KG1 (cell line): ENCODE results near the gene RPRD1B.

Experiments used
- DNase-seq: peaks from one replicate; lab custom pipeline; 2025; lab: John Stamatoyannopoulos, UW

RPRD1B gene, protein sequence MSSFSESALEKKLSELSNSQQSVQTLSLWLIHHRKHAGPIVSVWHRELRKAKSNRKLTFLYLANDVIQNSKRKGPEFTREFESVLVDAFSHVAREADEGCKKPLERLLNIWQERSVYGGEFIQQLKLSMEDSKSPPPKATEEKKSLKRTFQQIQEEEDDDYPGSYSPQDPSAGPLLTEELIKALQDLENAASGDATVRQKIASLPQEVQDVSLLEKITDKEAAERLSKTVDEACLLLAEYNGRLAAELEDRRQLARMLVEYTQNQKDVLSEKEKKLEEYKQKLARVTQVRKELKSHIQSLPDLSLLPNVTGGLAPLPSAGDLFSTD

GRCh38 chr20:38033330-38034107 is at the start of gene RPRD1B, which contains the start of gene TTI1:
TSS of gene RPRD1B (plus strand) at chr20:38033746. CDS start at chr20:38033948, 202 bp downstream.
TSS of gene TTI1 (minus strand) at chr20:38033456. CDS start at chr20:38013816, 19,640 bp downstream.
- DNase-seq, result peak; percentile 85

DNA sequence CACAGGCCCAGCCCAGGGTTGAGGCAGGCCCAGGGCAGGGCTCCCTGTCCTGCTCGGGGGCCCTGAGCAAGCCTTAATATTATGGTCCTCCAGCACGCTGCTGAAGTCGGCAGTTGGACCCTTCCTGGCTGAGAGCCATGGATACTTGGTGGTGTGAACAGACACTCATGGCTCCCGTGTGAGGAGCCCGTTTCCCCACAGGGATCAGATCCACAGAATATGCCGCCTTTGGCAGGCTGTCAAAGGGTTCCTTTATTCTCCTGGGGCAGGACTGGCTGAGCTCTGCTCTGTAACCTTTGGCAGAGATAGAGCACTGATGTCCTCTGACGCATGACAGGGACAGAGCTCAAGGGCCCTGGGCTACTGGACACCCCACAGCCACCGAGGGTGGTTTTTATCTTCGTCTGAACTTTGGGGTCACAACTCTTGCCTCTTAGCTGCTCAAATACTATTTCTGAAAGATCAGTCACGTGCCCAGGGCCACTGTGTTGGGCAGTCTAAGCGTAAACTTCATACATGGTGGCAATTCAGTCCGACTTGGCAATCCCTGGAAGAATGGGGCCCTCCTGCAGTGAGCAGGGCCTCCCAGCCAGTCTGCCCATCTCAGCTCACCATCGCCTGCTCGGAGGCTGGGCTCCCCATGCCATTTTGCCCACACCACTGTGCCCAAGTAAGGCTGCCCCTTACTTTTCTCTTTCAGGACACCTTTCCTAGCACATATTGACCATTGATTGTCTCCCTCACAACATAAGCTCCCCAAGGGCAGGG is 49.3 kb upstream of the RPRD1B start:
- no peak for DNase-seq

- DNase-seq, result no peak
Measured at GRCh38 chr20:37986044-37986858, 47.3 kb upstream of the RPRD1B start.

DNA sequence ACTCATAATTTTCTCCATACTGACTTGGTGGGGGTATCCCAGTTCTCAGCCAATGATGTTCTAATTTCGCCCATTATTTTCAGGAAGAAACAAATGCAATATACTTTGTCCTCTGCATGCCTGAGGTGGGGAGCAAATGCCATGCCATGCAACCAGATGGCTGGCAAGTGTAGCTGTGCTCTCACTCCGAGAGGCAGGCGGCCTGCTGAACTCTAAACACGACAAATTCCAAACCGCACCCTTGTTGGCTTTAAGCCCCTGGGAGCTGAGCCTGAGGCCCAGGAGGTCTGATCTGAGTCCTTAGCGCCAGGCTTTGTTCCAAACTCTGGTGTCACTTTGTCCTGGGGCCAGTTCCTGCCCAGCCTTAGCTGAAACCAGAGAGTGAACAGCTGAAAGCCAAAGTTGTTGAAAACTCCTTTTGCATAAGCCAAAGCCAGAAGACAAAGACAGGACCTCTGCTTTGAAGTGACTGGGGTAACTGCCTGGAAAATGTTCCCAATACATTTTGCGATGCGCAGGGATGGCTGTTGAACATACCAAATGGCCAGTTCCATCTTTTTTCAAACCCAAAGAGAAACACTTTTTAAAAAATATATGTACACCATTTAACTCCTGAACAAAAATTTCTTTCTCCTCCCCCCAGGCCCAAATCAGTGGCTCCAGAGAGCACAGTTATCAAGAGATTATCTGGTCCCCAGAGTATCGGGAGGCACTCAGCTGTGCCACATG is 46.5 kb upstream of the RPRD1B start:
- DNase-seq, result no peak

GRCh38 chr20:37987602-37988290 is 45.8 kb upstream of the RPRD1B start:
- no peak for DNase-seq

DNA sequence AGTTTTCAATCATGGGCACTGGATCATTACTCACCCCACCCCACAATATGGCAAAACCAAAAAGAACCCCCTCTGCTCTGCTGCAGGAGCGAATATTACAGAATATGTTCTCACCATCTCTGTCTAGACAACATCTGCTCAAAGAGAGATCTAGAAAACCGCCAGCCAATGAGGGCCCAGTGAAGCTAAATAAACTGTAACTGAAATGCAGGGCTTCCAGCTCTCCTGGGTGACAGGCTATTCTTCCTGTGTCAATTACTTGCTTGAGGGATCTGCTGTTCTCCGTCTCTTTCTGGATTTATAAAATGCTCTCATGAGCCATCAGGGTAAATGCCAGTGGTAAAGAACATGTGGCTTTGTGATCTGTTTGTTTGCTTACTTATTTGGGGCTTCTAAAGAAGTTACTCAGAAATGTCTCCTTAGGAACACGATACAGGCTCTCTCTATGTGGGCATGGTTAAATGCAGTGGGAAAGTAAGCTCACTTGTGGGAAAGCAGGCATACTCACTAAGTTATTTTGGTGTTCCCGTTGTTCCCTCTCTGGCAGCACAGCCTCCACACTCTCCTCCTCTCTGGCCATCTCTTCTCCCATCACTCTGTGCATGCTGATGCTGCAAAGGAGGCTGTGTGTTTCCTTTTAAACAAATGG is 45.1 kb upstream of the RPRD1B start:
- no peak for DNase-seq

DNA sequence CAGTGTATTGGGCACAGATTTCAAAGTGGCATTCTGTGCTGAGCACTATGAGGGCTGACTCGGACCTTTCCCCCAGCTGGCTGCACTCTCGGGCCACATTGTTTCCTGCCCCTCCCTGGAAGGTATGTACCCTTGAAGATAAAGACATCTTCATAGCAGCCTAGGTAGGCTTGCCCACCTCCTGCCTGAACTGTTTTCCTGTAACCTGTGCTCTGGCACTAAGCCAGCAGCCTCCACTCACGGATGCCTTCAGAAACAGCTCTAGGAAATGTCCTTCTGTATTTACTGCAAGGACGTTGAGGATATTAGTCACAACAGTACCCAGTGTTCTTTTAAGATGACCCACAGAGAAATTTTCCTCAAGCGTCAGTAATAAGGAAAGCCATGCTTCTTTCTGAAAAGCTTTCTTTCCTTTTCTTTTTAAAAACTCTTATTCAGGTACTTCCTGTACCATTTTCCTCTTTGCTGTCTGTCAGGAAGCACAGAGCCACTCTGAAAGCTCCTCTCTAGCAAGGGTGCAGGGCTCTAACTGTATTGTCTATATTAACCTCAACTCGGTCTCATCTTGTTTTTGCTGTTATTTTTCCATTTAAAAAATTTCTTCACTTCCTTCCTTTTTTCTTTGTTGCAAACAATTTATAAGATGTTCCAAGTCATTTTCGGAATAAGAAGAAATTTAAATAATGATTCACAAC is 43.8 kb upstream of the RPRD1B start:
- DNase-seq, result no peak

DNA sequence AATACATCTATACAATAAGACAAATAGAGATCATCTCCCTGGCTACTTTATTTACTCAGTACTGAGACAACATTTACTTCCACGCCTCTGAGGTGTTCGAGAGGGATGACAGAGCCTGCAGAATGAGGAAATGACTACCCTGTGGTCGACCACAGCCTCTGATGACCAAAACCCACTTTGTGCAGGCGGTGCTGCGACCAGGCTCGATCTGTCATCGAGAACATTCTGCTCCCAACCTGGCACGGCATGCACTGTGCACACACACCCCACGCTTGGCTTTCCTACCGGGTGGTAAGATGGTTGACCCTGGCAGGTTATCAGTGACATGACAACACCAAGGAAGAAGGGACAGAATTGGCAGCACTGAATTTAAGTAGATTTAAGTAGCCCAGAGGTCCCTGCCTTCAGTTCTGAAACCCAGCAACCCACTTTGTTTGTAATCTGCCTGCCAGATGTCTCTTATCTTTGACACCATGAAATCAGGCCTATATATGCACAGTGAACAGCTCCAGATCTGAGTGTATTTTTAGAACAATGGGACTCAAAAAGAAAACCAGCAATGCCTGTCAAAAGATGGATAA is 42.9 kb upstream of the RPRD1B start:
- DNase-seq, result peak; percentile 23

- DNase-seq, result no peak
Measured at GRCh38 chr20:37991157-37991866, 42.2 kb upstream of the RPRD1B start.

- DNase-seq, result no peak
Measured at GRCh38 chr20:37991908-37992307, 41.6 kb upstream of the RPRD1B start.

DNA sequence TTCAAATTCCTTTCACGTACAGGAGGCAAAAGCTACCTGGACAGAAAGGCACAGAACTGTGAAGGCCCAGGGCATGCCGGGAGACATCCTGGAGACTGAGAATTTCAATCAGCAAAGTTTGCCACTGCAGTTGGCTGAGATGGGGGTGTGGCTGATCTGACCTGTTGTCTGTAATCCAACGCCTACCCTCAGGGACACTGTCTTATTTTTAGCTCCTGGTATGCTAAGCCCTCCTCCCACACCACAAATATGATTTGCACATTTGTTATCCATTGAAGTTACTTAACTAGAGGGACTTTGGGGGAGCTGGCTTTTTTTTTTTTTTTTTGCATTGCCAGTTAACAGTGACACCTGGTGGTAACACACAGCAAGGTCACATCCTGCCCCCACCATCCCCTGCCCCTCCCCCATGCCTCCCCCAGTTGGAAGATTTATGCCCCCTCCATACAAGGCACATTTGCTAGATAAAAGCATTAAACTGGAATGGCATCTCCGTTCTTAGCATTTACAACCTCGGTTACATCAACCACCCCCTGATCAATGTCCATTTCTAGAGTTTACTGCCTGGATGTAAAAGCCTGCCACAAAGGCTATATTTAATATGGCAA is 40.6 kb upstream of the RPRD1B start:
- DNase-seq, result no peak

DNA sequence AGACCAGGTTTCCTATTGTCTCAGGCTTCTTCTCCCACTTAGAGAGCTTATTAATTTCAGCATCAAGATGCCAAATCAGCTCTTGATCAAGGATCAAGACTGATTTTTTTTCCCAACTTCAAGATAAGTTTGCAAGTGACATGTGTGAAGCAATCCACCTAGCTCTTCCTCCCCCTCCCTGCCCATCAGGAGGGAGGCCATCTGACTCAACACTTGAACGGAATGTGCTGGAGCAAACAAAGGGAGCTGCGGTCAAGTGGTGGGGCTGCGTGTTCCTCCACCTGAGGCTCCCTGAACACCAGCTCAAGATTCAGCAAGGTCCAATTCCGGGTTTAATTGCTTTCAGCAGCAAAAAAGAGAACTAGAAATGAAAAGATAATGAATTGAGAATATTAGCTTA is 39.0 kb upstream of the RPRD1B start:
- no peak for DNase-seq

- DNase-seq, result no peak
Measured at GRCh38 chr20:37995856-37996605, 37.5 kb upstream of the RPRD1B start.

GRCh38 chr20:37997516-37997915 is 36.0 kb upstream of the RPRD1B start:
- DNase-seq, result no peak

- DNase-seq, result no peak
Measured at GRCh38 chr20:37999526-38000263, 33.9 kb upstream of the RPRD1B start.

- DNase-seq, result no peak
Measured at GRCh38 chr20:38000293-38000692, 33.3 kb upstream of the RPRD1B start.
